HG02970 (cell line): ENCODE measurements around the gene F11R.
"Not testable (repeated sequence)": the region's sequence is repeated elsewhere in the genome, so short reads cannot be mapped to it uniquely, and the experiment has no call there.

ENCODE experiments used
- ATAC-seq: cut with Tn5 transposase; IDR thresholded peaks from one replicate; pipeline ENCODE4 v1.9.1; 2021; ENCODE audit warnings: mild to moderate bottlenecking, moderate library complexity, moderate number of reproducible peaks; ENCODE audit not compliant: unreplicated experiment, low FRiP score

F11R gene

DNA sequence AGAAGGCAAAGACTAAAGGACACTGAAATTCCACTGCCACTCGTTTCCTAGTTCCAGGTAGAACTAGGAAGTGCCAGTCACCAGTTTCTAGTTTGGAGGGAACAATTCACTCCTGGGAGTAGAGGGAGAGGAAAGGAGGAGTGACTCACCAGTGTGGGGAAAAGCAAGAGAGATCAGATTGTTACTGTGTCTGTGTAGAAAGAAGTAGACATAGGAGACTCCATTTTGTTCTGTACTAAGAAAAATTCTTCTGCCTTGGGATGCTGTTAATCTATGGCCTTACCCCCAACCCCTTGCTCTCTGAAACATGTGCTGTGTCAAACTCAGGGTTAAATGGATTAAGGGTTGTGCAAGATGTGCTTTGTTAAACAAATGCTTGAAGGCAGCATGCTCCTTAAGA lies 4.3 kb downstream of the F11R start:
- not testable (repeated sequence) for ATAC-seq

DNA sequence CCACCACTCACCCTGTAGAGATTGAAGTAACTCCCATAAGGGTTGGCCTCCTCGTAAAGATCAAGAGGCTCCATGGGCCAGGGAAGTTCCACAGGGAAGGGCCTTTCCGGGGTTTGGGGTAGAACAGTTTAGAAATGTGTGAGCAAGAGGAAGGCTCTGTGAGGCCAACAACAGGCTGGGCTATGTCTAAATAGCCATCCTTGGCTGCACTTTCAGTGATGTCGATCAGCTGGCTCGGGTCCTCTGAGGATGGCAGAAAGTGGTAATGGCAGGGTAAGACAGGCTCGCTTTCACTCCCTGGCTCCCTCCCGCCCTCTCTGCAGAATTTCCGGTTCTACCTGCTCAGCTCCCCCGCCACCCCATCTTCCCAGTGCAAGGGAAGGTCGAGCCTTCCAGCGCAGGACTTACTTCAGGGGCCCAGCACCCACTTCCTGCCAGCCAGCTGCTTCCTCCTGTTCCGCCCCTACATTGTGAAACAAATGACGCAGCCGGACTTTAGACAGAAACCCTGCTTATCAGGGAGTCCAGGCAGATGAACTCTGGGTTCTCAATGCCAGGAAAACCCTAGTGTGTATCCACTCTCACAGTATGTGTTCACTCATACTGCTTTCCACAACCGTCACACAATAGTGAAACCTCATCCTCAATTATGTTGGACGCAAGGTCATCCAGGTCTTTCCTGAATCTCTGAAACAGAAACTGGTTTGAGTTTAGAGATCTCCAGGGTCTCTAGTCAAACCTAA lies 7.3 kb downstream of the F11R start:
- peak; percentile 56 for ATAC-seq

DNA sequence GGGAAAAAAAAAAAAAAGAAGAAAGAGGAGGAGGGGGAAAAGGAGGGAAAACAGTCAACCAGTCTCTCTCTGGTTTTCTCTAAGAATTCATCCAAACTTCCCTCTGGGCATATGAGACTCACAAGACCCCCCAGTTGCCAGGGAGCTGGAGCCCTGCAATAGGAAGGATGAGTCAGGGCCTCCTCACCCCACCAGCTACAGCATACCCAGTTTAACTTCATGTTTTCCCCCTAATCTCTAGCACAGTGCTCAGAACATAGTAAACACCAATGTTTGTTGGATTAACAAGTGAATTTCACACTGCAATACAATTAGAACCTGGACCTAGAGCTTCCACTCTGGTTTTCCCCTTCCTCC lies 7.8 kb downstream of the F11R start:
- ATAC-seq = no peak

DNA sequence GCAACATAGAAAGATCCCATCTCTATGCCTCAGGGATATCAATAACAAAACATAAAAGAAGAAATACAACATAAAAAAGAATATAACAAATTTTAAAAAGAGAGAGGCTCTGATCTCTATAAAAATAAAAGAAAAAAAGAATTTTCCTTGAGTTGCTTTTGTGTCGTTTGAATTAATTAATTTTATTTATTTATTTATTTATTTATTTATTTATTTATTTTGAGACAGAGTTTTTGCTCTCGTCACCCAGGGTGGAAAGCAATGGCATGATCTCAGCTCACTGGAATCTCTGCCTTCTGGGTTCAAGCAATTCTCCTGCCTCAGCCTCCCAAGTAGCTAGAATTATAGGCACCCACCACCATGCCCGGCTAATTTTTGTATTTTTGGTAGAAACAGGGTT lies 8.5 kb downstream of the F11R start:
- no peak for ATAC-seq

DNA sequence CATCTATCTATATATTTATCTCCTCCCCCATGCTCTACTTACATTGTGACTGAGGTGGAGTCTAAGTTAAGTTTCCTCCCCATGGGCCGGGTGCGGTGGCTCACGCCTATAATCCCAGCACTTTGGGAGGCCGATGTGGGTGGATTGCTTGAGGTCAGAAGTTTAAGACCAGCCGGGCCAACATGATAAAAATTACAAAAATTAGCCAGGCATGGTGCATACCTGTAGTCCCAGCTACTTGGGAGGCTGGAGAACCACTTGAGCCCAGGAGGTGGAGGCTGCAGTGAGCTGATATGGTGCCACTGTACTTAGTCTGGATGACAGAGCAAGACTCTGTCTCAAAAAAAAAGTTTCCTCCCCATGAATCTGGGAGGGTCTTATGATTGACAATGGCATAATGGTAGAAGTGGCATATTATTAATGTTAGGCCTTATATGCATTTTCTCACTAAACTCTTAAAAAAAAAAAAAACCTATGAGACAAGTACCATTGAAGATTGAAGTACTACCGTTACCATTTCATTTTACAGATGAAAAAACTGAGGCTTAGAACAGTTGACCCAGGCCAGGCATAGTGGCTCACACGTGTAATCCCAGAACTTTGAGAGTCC lies 11.2 kb downstream of the F11R start:
- ATAC-seq = no peak

DNA sequence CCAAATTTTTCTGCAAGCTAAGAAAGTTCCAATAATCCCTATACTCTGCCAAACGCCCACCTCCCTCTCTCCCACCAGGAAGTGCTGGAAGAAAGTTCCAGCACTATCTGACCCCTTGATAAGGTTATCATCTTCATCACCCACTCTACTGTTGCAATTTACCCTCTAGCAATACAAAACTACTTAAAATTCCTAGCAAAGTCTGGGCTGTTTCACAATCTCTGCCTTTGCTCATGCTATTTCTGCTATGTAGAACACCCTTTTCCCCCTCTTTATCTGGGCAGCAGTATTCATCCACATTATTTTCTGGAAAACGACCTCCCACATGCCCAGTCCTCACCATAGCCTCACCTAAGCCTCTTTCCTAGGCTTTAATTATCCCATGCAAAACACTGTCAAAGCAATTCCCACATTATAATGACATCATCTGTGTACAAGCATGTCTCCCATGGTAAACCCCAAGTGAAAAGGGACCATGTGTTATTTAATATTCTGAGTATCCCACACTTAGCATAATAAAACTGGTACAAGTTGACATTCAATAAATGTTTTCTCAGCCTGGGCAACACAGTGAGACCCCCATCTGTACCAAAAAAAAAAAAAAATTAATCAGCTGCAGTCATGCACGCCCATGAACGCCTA lies 12.0 kb downstream of the F11R start:
- no peak for ATAC-seq

DNA sequence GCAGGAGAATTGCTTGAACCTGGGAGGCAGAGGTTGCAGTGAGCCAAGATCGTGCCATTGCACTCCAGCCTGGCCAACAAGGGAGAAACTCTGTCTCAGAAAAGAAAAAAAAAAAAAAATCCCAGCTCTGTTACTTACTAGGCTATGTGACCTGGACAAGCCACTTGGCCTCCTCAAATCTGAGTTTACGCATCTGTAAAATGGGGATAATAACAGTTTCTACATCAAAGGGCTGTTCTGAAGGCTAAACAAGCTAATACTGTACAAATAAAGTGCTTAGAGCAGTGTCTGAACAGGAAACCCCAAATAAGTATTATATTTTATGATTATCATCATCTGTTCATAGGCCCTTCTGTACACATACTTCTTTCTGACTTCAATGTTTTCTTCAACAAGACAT lies 13.6 kb downstream of the F11R start:
- ATAC-seq = no peak

DNA sequence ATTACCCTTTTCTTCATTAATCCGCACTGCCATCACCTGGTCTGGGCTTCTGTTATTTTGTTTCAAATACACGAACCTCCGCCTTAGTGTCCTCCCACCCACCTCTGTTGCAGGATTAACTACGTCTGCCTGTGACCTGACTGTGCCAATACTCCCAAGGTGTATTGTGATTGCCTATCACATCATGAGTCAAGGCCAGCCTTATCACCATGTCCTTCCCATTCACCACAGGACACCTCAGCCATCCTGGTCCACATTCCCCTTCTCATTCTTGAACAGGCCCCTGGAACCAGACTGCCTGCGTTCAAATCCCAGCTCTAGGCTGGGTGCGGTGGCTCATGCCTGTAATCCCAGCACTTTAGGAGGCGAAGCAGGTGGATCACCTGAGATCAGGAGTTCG lies 14.4 kb downstream of the F11R start:
- no peak for ATAC-seq

DNA sequence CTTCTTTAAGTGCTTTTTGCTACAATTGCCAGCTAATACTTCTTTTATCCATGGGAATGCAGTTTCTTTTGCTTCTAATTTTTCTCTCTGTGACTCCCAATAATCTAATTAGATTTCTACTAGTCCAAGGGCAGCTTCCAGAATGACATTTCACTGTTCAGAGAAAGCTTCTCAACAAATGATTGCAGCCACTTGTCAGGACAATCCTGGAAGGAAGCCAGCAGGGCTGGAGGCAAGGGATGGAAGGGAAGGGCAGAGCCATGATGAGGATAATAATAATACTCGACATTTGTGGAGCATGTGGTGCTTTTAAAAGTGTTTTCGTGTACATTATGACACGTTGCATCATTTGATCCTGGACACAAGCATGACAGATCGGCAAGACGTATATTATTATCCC lies 19.4 kb downstream of the F11R start:
- ATAC-seq = no peak

DNA sequence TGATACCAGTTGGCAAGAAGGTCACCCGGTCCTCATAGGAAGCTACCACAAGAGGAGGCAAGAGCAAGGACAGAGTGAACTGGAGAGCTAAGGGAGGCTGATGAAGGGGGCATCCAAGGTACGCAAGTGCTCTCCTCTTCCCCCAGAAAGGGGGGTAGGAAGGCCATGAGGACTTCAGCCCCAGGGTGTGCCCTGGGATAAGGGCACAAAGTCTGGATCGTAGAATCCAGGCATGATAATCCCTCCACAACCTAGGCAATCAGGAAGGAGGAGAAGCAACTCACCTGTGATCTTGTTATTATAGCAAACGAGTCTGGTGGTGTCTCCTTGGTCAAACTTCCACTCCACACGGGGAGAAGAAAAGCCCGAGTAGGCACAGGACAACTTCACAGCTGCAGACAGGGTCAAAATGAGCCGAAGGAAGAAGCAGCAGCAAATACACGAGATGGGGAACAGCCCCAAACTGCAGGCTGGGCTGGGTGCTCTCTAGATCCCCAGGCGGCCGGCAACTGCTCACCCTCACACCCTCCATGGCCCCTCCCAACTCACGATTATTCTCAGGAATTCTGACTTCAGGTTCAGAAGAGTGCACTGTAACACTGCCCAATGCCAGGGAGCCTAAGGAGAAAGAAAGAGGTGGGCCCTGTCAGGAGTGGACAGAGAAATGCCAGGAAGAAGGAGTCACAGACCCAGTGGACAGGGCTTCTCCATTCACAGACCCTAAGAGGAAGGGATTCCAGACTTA lies 20.0 kb downstream of the F11R start:
- ATAC-seq = no peak

DNA sequence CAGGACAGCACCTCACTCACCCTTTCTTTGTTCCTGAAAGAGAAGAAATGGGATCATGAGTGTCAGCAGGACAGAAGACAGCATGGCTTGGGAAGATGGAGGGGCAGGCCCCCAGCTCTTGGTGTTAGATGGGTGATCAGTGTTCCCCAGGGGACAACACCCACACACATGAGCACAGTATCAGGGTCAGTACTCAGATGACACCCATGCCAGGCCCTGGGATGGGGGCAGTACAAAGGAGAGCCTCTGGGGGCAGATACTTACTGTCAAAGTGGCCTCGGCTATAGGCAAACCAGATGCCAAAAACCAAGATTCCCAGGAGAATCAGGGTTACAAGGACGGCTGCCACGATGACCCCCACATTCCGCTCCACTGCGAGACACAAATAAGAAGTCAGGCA lies 21.6 kb downstream of the F11R start:
- ATAC-seq = no peak

DNA sequence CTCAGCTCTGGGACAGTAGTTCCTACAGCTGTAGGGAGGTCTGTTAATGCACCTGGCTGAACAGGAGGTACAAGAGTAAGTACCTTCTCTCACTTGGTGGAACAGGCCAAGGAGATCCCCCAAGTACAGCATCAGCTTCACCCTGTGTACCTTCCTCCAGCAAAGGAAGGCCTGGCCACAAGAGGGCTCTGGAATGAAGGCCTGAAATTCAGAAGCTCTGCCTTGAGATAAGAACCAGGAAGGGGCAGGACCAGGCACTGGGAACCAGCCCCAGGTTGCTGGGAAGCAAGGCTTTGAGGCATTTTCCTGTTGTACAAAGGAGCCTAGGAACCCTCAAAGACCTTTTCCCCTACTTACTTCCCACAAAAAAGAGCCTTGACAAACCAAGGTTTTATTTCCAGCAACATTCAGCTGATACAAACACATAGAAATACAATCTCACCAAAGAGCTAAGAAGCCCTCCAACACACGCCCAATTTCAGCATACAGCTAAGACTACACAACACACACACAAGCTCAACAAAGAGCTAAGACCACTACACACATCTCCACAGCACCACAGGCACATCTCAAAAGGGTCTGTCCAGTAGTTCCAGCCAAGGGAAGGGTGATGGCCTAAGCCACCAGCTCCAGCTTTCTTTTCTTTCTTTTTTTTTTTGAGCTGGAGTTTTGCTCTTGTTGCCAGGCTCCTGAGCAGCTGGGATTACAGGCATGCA lies 23.5 kb downstream of the F11R start:
- no peak for ATAC-seq

DNA sequence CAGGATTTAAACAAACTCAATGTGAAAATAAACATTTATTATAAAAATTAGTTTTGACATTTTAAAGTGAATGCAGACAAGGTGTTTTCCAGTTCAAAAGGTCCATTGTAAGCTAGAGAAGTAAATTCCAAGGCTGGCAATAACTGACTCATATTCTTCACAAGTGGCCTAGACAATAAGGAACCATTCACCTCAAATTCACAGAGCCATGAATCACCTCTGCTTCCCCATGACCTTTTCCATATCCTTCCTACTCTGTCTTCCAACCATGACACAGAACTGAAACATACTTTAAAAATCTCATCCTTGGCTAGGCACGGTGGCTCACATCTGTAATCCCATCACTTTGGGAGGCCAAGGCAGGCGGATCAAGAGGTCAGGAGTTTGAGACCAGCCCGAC lies 24.8 kb downstream of the F11R start:
- no peak for ATAC-seq

DNA sequence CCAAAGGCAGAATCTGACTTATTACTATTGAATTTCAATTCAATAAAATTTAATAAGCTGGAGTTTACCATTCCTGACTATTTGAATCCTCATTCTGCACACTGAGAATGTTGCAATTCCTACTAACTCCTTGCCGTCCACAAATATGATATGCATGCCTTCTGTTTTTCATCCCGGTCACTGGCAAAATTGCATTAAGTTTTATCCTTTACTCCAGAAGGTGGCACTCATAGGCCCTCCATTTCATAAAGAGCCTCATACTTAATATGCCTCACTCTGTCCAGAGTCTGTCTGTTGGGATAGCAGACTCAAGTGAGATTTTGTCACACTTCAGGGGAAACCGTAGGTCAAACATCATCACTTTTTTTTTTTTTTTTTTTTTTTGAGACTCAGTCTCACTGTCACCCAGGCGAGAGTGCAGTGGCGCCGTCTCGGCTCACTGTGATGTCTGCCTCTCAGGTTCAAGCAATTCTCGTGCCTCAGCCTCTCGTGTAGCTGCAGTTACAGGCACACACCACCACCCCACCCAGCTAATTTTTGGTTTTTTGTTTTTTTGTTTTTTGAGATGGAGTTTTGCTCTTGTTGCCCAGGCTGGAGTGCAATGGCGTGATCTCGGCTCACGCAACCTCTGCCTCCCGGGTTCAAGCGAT lies 27.3 kb downstream of the F11R start:
- ATAC-seq = no peak

DNA sequence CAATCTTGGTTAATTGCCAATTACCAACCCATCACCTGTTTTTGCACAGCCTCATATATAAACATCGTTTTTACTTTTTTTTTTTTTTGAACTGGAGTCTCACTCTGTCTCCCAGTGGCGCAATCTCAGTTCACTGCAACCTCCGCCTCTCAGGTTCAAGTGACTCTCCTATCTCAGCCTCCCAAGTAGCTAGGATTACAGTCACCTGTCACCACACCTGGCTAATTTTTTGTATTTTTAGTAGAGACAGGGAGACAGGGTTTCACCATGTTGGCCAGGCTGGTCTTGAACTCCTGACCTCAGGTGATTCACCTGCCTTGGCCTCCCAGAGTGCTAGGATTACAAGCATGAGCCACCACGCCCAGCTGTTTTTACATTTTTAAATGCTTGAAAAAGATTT lies 28.9 kb downstream of the F11R start:
- not testable (repeated sequence) for ATAC-seq

DNA sequence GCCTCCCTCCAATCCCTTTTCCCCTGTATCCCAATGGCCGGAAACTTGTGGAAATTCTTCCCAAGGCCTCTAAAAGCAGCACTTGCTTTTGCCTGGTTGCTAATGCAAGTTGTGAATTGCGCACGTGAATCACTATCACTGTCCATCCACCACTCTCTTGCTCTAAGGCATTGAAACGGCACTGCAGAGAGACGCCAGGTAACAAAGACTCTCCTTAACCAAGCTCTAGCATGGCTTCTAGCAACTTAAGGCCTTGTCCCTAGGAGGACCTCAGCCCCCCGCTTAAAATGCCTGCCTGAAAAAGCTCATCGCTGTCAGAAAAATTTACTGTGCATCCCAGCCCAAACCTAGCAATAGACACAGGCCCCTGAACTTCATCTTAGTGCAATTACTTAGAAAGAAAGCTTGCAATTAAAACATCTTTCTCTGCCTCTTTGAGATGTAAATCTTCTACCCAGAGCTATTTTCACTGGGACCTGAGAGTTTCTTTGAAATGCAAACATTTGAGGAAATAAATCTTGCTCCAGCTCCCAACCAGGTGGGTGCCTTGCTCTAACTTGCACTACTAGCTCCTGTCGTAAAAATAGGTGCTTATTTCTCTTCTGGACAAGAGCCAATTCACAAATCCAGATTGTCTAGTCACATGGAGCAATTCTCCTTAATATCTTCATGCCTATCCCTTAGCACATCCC lies 33.4 kb downstream of the F11R start:
- no peak for ATAC-seq

DNA sequence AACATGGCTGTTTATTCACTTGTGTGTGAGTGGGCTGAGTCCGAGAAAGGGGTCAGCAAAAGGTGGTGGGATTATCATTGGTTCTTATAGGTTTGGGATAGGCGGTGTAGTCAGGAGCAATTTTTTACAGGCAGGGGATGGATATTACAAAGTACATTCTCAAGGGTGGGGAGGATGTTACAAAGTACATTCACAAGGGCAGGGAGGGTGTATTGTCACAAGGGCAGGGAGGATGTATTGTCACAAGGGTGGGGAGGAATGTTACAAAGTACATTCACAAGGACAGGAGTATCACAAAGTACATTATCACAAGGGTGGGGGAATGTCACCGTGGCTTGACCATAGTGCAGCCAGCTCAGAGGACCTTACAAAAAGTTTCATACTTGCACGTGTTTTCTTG lies 35.2 kb downstream of the F11R start:
- ATAC-seq = no peak

DNA sequence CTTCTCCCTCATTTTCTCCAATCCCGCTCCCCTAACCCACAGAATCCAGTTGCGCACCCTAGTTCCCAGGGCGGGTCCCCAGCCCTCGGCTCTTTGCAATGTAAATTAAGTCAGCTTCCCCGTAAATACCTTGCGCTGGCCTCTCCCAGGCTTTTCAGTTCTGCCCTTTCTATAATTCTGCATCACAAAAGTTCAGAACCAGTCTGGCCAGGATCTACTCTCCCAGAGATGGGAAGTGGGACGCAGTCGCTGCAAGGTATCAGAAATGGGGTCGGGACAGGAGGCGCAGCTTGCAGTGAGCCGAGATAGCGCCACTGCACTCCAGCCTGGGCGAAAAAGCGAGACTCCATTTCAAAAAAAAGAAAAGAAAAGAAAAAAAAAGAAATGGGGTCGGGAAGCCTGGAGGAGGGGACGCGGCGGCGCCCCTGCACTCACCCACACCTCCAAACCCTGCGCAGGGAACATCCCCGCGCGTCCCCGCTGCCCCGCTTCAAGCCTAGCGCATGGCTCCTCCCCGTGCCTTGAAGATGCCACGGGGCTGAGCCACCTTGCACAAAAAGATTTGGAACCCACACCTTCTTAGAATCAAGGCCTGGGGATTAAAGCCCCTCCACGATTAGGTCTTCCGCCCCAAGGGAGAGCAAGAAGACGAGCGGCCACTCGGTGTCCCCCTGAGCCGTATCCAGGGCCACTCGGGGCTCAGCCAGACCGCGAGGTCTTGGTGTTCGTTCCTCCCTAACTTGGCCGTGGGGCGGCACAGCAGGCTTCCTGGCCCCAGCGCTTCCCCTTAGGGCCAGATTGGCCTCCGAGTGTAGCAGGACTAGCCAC lies 39.2 kb downstream of the F11R start:
- no peak for ATAC-seq

DNA sequence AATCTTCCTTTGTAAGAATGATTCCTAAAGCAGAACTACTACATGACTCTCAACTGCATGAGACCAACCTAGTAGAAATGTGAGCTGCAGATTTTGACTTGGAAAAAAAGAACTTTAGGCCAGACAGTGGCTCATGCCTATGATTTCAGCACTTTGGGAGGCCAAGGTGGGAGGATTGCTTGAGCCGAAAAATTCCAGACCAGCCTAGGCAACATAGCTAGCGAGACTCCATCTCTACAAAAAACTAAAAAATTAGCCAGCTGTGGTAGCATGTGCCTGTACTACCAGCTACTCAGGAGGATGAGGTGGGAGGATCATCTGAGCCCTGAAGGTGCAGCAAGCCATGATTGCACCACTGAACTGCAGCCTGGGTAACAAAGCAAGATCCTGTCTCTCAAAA lies 41.7 kb downstream of the F11R start:
- ATAC-seq = no peak
